Inflammatory macrophage treated with lipopolysaccharide for 4 hours (primary cell): Measurements from ENCODE around the gene CEACAM3.
A peak's percentile ranks its signal among the peaks of the same experiment; 100 is the strongest.

Source experiments
- DNase-seq: peaks from one replicate; pipeline ENCODE4 v3.0.0-alpha.2; 2020

Gene CEACAM3

GRCh38 chr19:41793414-41793727 lies 3.0 kb upstream of the CEACAM3 start:
- DNase-seq, result no peak

GRCh38 chr19:41795031-41795461 lies 1.3 kb upstream of the CEACAM3 start:
- DNase-seq, result peak; percentile 82

DNA sequence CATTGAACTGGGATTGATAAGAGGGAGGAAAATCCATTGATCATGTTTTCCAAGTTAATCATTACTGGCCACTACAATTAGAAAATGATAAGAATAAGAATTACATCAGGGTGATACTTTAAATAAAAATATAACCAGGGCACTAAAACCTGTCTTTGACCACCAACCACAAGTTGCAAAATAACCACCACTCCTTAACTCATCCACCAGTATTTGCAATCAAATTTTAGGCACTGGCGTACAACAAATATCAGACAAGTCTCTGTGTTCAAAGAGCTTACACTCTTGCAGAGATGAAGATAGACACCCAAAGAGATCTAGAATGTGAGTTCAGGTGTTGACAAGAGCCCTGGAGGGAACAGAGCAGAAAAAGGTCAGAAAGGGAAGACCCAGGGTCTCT lies 514 bp downstream of the CEACAM3 start:
- DNase-seq, result no peak

- no peak for DNase-seq
Measured at GRCh38 chr19:41799444-41800000, 3.1 kb downstream of the CEACAM3 start.

DNA sequence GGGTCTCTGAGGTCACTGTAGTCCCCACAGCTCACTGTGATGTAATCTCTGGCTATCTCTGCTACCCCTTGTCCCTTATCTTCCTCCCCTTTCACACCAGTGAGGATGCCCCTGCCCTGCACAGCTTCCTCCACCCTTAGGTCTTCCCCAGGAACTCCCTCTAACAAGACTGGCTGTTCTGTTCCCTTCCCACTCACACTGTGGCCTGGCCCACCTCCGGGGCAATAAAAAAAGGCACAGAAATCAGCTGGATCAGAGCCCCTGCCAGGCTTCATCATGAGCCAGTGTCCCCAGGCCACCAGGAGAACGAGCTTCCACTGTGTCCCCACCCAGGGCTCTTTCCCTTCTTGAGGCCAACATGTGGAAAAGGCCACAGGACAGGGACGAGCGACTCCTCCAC lies 4.6 kb downstream of the CEACAM3 start:
- DNase-seq, result no peak

DNA sequence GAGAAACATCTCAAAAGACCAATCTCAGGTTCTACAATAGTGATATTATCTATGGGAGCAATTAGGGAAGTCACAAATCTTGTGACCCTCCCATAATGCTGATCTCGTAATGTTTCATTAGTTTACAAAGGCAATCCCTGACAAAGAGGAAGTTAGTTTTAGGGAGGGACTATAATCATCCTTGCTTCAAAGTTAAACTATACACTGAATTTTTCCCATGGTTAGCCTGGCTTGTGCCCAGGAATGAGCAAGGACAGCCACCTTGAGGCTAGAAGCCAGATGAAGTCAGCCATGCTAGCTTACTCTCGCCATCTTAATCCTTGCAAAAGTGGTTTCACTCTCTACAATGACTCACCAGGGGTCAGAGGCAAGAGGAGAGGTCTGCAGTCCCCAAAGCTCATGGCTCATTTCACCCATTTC lies 5.4 kb downstream of the CEACAM3 start:
- peak; percentile 92 for DNase-seq

DNA sequence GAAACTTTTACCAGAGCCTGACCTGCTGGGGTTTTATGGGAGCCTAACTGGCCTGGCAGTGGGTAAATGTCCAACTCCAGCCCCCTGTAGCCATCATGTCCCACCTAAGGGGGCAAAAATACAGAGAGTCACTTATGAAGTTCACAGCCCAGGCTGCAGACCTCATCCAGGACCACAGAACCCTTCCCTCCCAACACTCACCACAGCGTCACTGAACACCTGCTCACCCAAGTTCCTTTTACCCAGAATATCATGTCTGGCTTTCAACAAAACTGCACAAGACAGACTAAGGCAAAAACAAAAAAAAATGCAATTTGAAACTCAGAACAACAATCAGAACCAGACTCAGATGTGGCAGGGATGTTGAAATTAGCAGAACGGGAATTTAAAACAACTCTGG lies 6.4 kb downstream of the CEACAM3 start:
- DNase-seq, result no peak

GRCh38 chr19:41804336-41804735 lies 7.9 kb downstream of the CEACAM3 start:
- DNase-seq, result peak; percentile 77

GRCh38 chr19:41807176-41807575 lies 10.8 kb downstream of the CEACAM3 start:
- DNase-seq, result no peak

- peak; percentile 70 for DNase-seq
Measured at GRCh38 chr19:41808663-41809566, 12.5 kb downstream of the CEACAM3 start.

- no peak for DNase-seq
Measured at GRCh38 chr19:41810301-41810700, 13.9 kb downstream of the CEACAM3 start.

DNA sequence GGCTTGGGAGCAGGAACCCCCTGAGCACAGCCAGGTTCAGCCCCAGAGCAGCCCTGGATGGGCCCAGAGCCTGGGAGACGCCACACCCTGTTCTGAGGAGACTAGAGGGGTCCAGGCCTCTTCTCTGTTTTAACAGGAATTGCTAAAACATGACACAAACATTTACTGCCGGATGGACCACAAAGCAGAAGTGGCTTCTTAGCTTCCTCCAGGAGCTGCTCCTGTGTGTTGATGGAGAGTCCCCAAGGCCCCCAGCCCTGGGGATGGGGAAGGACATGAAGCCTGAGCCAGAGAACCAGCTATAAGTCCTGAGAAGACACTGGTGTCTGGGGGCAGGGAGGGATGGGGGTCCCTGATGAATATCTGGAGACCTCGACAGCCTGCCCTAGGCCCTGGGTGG lies 14.6 kb downstream of the CEACAM3 start:
- peak; percentile 89 for DNase-seq

- no peak for DNase-seq
Measured at GRCh38 chr19:41811981-41812380, 15.6 kb downstream of the CEACAM3 start.

GRCh38 chr19:41813911-41814310 lies 17.5 kb downstream of the CEACAM3 start:
- DNase-seq, result no peak

DNA sequence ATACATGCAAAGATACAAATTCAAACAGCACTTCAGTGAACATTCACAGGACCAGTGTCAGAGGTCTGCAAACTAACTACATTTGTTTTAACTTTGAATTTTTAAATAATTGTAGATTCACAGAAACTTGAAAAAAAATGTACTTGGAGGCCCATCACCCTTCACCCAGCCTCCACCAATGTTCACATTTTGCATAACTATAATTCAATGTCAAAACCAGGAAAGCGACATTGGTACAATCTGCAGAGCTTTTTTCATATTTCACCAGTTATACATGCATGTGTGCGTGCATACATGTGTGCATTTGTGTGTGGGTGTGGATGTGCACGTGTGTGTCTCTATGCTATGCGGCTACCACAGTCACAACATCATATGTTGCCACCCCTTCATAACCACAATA lies 18.9 kb downstream of the CEACAM3 start:
- no peak for DNase-seq

DNA sequence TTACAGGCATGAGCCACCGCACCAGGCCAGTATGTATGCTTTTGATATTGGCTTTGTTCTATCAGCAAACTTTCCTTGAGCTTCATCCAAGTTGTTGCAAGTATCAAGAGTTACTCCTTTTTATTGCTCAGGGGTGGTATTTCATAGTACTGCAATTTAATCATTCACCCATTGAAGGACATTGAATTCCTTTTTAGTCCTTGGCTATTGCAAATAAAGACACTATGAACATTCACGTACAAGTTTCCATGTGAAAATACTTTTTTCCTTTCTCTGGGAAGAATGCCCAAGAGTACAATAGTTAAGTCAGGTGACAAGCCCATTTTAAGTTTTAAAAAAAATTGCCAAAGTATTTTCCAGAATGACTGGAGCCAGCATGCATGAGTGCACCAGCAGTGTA lies 20.4 kb downstream of the CEACAM3 start:
- no peak for DNase-seq

- peak; percentile 63 for DNase-seq
Measured at GRCh38 chr19:41821003-41821735, 24.8 kb downstream of the CEACAM3 start.

- DNase-seq, result no peak
Measured at GRCh38 chr19:41837981-41838708, 41.8 kb downstream of the CEACAM3 start.

- no peak for DNase-seq
Measured at GRCh38 chr19:41839211-41839610, 42.8 kb downstream of the CEACAM3 start.

DNA sequence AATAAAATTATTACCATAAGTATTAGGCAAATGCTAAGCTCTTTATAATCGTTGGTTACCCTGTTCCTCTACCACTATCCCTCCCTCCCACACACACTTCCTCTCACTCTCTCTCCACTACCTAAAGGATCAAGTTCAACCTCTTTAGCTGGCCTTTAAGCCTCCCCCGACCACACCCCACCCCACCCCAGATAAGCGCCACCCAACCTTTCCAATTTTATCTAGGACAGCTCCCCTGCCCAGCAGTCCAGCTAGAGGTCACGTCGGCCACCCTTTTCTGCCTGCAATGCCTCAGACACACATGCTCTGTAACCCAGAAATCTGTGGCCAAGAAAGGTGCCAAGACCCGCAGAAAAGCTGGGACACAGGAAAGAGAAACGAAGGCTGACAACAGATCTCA lies 47.0 kb downstream of the CEACAM3 start:
- no peak for DNase-seq

- no peak for DNase-seq
Measured at GRCh38 chr19:41844601-41845000, 48.2 kb downstream of the CEACAM3 start, which contains the start of gene LYPD4. LYPD4 (minus strand) TSS chr19:41844683; CDS start chr19:41839285, 5,398 bp downstream.

GRCh38 chr19:41845001-41845050 lies 48.4 kb downstream of the CEACAM3 start, which contains the start of gene DMRTC2:
DMRTC2 (plus strand) TSS chr19:41845042; CDS start chr19:41847429, 2,387 bp downstream.
- DNase-seq, result no peak

- no peak for DNase-seq
Measured at GRCh38 chr19:41845051-41845590, 48.7 kb downstream of the CEACAM3 start.
